GM12801 (cell line): ENCODE data around the gene KDM4C.

Experiments used
- CTCF ChIP-seq: IDR thresholded peaks from one replicate; pipeline ENCODE4 v1.5.1; 2011; ENCODE audit warnings: control low read depth; ENCODE audit not compliant: insufficient read length; ENCODE audit errors: extremely low read depth

The KDM4C gene

GRCh38 chr9:7094576-7094975 lies 336.8 kb downstream of the KDM4C start:
- no peak for TF ChIP-seq CTCF

DNA sequence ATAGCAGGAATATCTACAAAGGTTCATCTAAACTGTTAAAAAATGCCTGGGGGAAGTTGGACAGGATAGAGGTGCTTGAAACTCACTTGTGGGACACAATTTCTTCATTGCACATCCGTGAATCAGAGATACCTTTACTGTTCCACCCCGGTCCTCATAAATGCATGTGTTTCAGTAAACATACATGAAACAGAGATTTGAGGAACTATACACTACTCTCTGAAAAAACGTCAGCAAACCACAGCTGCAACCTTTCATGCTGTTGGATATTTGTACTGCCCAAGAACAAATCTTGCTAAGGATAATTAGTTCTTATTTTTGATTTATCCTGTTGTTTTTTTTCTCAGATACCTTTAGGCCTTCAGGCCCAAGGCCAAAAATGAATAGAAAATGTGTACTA lies 337.3 kb downstream of the KDM4C start:
- no peak for TF ChIP-seq CTCF

GRCh38 chr9:7097040-7097715 lies 339.4 kb downstream of the KDM4C start:
- no peak for TF ChIP-seq CTCF

DNA sequence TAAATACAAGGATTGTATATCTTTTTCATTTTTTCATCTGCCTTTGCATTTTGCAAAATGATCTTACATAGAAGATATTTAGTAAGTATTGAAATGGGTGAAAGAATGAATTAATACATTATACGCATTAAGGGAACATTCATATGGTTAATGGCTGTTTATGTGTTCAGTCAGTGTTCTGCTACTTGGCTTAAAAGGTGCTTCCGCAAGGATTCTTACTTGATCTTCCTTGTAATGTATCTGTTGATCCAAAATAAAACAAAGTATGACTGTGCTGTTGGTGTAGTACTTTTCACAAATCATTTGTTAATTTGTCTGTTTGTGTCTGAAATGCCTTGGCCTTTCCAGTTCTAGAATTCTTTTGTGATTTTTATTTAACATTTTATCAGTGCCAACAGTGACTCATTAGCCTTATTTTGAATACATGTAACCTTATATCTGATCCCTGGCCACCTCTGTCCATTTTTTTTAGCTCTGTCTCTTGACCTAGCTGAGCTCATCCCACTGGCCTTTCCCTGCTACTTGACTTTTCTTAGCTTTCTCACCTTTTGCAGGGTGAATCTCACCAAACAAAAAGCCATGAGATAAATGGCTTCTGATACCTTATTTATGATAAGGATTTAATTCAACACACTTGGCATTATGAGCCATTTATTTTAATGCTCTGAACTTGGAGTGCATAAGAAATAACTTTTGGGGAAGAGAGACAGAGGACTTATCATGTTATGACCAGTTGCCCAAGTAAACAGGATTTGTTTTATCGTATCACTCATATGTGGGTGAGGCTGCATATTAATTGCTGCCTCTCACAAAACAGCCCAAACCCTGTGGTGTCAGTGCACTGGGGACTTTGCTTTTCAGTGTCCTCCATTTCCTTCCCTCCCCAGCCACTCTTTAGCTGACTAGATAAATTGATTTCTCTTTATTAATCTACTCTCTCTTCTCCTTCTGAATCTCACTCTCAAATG lies 340.3 kb downstream of the KDM4C start:
- TF ChIP-seq CTCF, result no peak

DNA sequence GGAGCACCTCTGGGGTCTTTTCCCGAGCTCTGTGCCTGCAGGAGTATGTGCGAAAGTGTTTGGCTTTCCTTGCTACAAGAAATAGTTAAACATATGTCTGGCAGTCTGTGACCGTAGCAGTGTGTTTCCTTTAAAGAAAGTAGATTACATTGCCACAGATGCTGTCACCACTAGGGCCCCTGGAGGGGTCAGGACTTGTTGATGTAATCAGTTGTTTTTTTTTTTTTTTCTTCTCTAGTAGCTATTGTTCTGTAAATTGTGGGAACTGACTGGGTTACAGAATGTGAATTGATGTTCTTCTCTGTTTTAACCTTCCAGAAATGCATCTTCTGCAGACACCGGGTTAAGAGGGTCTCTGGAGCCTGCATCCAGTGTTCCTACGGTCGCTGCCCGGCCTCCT lies 345.6 kb downstream of the KDM4C start:
- TF ChIP-seq CTCF, result no peak

GRCh38 chr9:7103771-7104170 lies 346.0 kb downstream of the KDM4C start:
- no peak for TF ChIP-seq CTCF

- TF ChIP-seq CTCF, result no peak
Observed at GRCh38 chr9:7104625-7105024, 346.9 kb downstream of the KDM4C start.
